B cell (primary cell): ENCODE data around the gene CFL2. TPM values are rescaled to one million over a fixed set of nuclear protein-coding genes. Genes with fewer than 3 reads are reported as not detected.
A peak's percentile ranks its signal among the peaks of the same experiment; 100 is the strongest.

Experiments
- ATAC-seq: fragments of 200-7000 bp; cut with Tn5 transposase; one replicate; pipeline ENCODE4 v1.10.0; 2021; ENCODE audit warnings: low read depth, mild to moderate bottlenecking, moderate number of reproducible peaks, moderate library complexity
- CTCF ChIA-PET: fragments of 350-600 bp; sonication (Branson Sonifier 250); formaldehyde crosslinking; loops from one replicate; lab custom pipeline; 2021; ENCODE audit warnings: antibody characterized with exemption, inconsistent platforms; lab: Charles Lee
- POLR2A ChIA-PET: fragments of 350-600 bp; sonication (Branson Sonifier 250); formaldehyde crosslinking; loops from one replicate; lab custom pipeline; 2021; ENCODE audit warnings: antibody characterized with exemption; lab: Charles Lee
- DNase-seq: peaks from one replicate; pipeline ENCODE4 v3.0.0; 2013
- H2AFZ ChIP-seq: 2 replicates; pipeline ENCODE4 v1.6.1; 2012; ENCODE audit warnings: mild to moderate bottlenecking, low read depth, low read length; ENCODE audit not compliant: insufficient read depth, poor library complexity, severe bottlenecking
- H3K27ac ChIP-seq, 2 donors: 1 replicate in 1 of 2; 2 replicates in 1 of 2; pipeline ENCODE4 v1.5.1; 2012 to 2013; ENCODE audit warnings: low read length in 2 of 2, mild to moderate bottlenecking in 2 of 2, moderate library complexity in 1 of 2
- H3K27me3 ChIP-seq, 4 experiments: fragments of 200-600 bp in 1 of 4; sonication (generic) in 1 of 4; replicated peaks in 1 of 4; 1 replicate in 2 of 4; 2 replicates in 2 of 4; pipeline versions ENCODE4 v1.6.1 to v1.7.0; 2013 to 2016; ENCODE audit warnings: low read length in 3 of 4, mild to moderate bottlenecking in 2 of 4, mixed read lengths in 1 of 4, moderate library complexity in 1 of 4; ENCODE audit not compliant: insufficient read depth in 4 of 4, control insufficient read depth in 3 of 4; ENCODE audit errors: control extremely low read depth in 1 of 4
- H3K36me3 ChIP-seq, 2 experiments: replicated peaks in 1 of 2; 1 replicate in 1 of 2; 2 replicates in 1 of 2; pipeline versions ENCODE4 v1.6.1 to v1.7.1; 2013; ENCODE audit warnings: low read length in 1 of 2; ENCODE audit not compliant: insufficient read depth in 2 of 2, control insufficient read depth in 1 of 2; ENCODE audit errors: control extremely low read depth in 1 of 2, extremely low read depth in 1 of 2
- H3K4me1 ChIP-seq, 2 donors: fragments of 200-600 bp in 1 of 2; sonication (generic) in 1 of 2; 1 replicate in 1 of 2; 2 replicates in 1 of 2; pipeline versions ENCODE4 v1.5.1 to v1.6.1; 2013 to 2017; ENCODE audit warnings: low read length in 2 of 2; ENCODE audit not compliant: control insufficient read depth in 2 of 2, insufficient read depth in 2 of 2
- H3K4me2 ChIP-seq: replicated peaks from 2 replicates; pipeline ENCODE3; 2012; ENCODE audit warnings: mild to moderate bottlenecking, low read depth, low read length; ENCODE audit not compliant: poor library complexity, severe bottlenecking
- H3K4me3 ChIP-seq, 5 experiments: fragments of 200-600 bp in 1 of 5; sonication (generic) in 1 of 5; 1 replicate in 3 of 5; 2 replicates in 2 of 5; pipeline versions ENCODE4 v1.5.1 to v1.7.0; 2011 to 2016; ENCODE audit warnings: low read length in 4 of 5, mild to moderate bottlenecking in 4 of 5, low read depth in 2 of 5, control low read depth in 1 of 5, moderate library complexity in 1 of 5; ENCODE audit not compliant: insufficient read depth in 1 of 5; ENCODE audit errors: control extremely low read depth in 1 of 5, extremely low read depth in 1 of 5
- H3K79me2 ChIP-seq: fragments of 200-600 bp; sonication (generic); one replicate; pipeline ENCODE4 v1.6.0; 2016; ENCODE audit warnings: low read length; ENCODE audit not compliant: control insufficient read depth, insufficient read depth
- H3K9ac ChIP-seq: fragments of 200-600 bp; sonication (generic); 2 replicates; pipeline ENCODE4 v1.6.1; 2017; ENCODE audit warnings: mild to moderate bottlenecking, low read length, moderate library complexity
- H3K9me3 ChIP-seq, 3 donors: one replicate each; pipeline versions ENCODE4 v1.6.1 to v1.7.1; 2013; ENCODE audit warnings: low read length in 2 of 3; ENCODE audit not compliant: control insufficient read depth in 2 of 3, insufficient read depth in 1 of 3; ENCODE audit errors: control extremely low read depth in 1 of 3
- H4K20me1 ChIP-seq: 2 replicates; pipeline ENCODE4 v1.6.0; 2012; ENCODE audit warnings: mild to moderate bottlenecking, low read length; ENCODE audit not compliant: insufficient read depth, control insufficient read depth, poor library complexity, severe bottlenecking
- H3K27ac Mint-ChIP-seq: one replicate; pipeline ENCODE4 v1.8.0; 2021; ENCODE audit warnings: mixed read lengths
- H3K27me3 Mint-ChIP-seq: one replicate; pipeline ENCODE4 v1.8.0; 2021; ENCODE audit warnings: mixed read lengths
- H3K4me1 Mint-ChIP-seq: one replicate; pipeline ENCODE4 v1.8.0; 2021; ENCODE audit warnings: mixed read lengths
- H3K4me3 Mint-ChIP-seq: one replicate; pipeline ENCODE4 v1.8.0; 2021; ENCODE audit warnings: mixed read lengths
- H3K9me3 Mint-ChIP-seq: one replicate; pipeline ENCODE4 v1.8.0; 2022; ENCODE audit warnings: mixed read lengths; ENCODE audit not compliant: insufficient read depth
- EZH2 ChIP-seq: IDR thresholded peaks from 2 replicates; pipeline ENCODE4 v1.6.1; 2012; ENCODE audit warnings: borderline replicate concordance, low read depth, mild to moderate bottlenecking, moderate library complexity, low read length; ENCODE audit not compliant: insufficient read depth, poor library complexity, severe bottlenecking
- WGBS: methylation state at CpG from one replicate; pipeline ENCODE4 v1.1.5; 2013; ENCODE audit warnings: missing lambda C conversion rate; ENCODE audit not compliant: insufficient coverage; 5-methylcytosine and 5-hydroxymethylcytosine counted together
- intact Hi-C: fragments of 100-400 bp; cut with micrococcal nuclease; formaldehyde crosslinking; loops from one replicate; pipeline ENCODE4 v1.10.0; 2022
- polyA minus RNA-seq: library from RNA; depleted of rRNA, polyadenylated mRNA; stranded (reverse); fragments of >200 nt; gene quantifications from 2 replicates; pipeline ENCODE4 v1.2.3, GENCODE V29; 2012
- polyA plus RNA-seq: library from polyadenylated mRNA; depleted of rRNA; stranded (reverse); fragments of >200 nt; gene quantifications from 2 replicates; pipeline ENCODE4 v1.2.3, GENCODE V29; 2012
- total RNA-seq, 2 donors: library from RNA; stranded (reverse); fragments of 120-200 nt in 1 of 2; gene quantifications; 1 replicate in 1 of 2; 2 replicates in 1 of 2; pipeline versions ENCODE4 v1.2.3 to v1.2.4, GENCODE V29; 2013 to 2022
- TF ChIP-seq, protein P1 (sequence below): fragments of 200-600 bp; IDR thresholded peaks from one replicate; pipeline ENCODE4 v1.8.0; 2022; ENCODE audit warnings: antibody characterized with exemption, mild to moderate bottlenecking

The CFL2 gene
- total RNA-seq: 21.9 and 25.2 TPM in 2 replicates
- 32.6 TPM for total RNA-seq (2013)
- 9.6 and 13.9 TPM in 2 replicates for polyA plus RNA-seq
- polyA minus RNA-seq: 6.9 and 16.9 TPM in 2 replicates

DNA sequence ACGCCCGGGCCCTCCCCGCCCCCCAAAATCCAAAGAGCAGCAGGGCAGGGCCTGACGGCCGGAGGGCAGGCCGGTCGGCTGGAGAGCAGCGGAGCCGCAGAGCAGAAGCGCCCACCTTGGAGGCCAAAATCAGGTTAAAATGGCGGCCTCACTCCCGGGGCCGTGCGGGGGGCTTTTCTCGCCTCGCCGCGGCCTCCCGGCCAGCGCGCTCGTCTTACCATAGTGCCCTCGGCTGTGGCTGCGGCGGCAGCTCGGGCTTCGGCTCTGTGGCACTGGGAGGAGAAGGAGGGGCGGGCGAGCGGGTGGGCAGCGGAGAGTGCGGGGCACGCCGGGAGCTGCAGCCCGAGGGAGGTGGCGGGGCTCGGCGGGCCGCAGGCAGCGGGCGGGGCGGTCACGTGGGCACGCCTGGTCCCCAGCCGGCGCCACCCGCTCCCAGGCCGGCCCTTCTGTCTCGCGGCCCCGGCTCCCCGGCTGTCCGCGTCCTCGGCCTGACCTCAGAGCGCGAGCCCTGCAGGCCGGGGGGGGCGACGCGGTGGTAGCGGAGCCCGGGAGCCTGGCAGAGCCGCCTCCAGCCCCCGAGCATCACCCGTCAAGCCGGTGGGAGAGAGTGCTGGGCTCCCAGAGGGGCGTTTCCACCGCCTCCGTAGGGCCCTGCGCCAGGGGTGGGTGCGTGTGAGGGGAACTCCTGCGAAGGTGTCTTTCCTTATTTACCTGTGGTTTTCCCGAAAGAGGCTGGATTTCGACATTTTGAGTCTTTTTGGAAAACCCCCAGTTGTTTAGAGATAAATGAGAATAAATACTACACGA lies at the start of gene CFL2:
Gene CFL2, minus strand, starts transcription at position 274 of the 807 bp plus-strand sequence. Its CDS starts 53 bp downstream, at position 221.
- no peaks in the 10 kb centered on the region for H3K79me2 ChIP-seq
- Mint-ChIP-seq H3K4me1 (peaks cover 29% of the 10 kb centered on the region), H3K27ac (peak within 1 kb of the TSS; percentile 94), H3K27me3 (no peaks in the 10 kb centered on the region), H3K9me3 (no peaks in the 10 kb centered on the region), H3K4me3 (peak within 1 kb of the TSS; percentile 94)
- H3K4me2 ChIP-seq: peak within 1 kb of the TSS; percentile 79
- H3K9me3 ChIP-seq: no peaks in the 10 kb centered on the region
- H3K4me3 ChIP-seq: peak within 1 kb of the TSS; percentile 61 to 91 (median 81)
- TF ChIP-seq, protein P1, sequence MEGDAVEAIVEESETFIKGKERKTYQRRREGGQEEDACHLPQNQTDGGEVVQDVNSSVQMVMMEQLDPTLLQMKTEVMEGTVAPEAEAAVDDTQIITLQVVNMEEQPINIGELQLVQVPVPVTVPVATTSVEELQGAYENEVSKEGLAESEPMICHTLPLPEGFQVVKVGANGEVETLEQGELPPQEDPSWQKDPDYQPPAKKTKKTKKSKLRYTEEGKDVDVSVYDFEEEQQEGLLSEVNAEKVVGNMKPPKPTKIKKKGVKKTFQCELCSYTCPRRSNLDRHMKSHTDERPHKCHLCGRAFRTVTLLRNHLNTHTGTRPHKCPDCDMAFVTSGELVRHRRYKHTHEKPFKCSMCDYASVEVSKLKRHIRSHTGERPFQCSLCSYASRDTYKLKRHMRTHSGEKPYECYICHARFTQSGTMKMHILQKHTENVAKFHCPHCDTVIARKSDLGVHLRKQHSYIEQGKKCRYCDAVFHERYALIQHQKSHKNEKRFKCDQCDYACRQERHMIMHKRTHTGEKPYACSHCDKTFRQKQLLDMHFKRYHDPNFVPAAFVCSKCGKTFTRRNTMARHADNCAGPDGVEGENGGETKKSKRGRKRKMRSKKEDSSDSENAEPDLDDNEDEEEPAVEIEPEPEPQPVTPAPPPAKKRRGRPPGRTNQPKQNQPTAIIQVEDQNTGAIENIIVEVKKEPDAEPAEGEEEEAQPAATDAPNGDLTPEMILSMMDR: no peak
- no peak for TF ChIP-seq EZH2
- intact Hi-C loops: loop anchor here (1.0 to 10.0 kb wide), 6 partner anchors 9 to 407 kb away; partner anchors contain the start of genes FAM177A1, PPP2R3C, SNX6 and SPTSSA
- H3K27me3 ChIP-seq: no peaks in the 10 kb centered on the region
- under 1% methylated on average over 74 of the region's 76 CpGs for WGBS
- H3K36me3 ChIP-seq: peaks cover 6 to 12% of the 10 kb centered on the region in 2 experiments
- peak within 1 kb of the TSS; percentile 84 for H3K9ac ChIP-seq
- ChIA-PET CTCF (interaction anchor here (0.8 to 3.0 kb wide), 4 partner anchors 8 to 1100 kb away, joined by 3 to 18 read pairs (median 8); no protein-coding TSS in a partner anchor), POLR2A (interaction anchor here (0.7 to 1.8 kb wide), 3 partner anchors 9 to 268 kb away, joined by 3 to 11 read pairs (median 9); partner anchors contain the start of genes BAZ1A and SRP54)
- no peaks in the 10 kb centered on the region for H4K20me1 ChIP-seq
- peak; percentile 86 for DNase-seq
- H3K27ac ChIP-seq: peak within 1 kb of the TSS; percentile 75 to 87
- peak; percentile 91 for ATAC-seq
- peak within 1 kb of the TSS; percentile 87 for H2AFZ ChIP-seq
- peaks cover 11 to 15% of the 10 kb centered on the region in 2 donors for H3K4me1 ChIP-seq

DNA sequence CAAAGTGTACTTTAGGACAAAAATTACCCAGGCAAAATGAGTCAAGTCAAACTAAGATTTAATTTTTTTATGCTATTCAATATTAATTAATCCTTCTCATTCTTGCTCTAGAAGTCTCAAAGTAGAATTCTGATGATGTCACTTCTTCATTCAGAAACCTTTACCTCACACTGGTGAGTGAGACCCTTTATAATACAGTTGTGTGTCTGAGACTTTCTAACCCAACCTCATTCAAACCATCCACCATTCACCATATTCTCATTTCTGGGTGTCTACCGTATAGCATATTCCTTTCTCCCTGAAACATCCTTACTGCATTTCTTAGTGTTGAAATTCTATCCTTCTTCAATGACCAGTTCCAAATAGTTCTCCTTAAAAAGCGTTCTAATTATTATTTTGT lies 40.8 kb upstream of the CFL2 start:
- H3K4me2 ChIP-seq: no peak overlapping the region
- no peaks in the 10 kb centered on the region for H3K27me3 ChIP-seq
- no peak overlapping the region for H3K9ac ChIP-seq
- H4K20me1 ChIP-seq: no peaks in the 10 kb centered on the region
- no peak for TF ChIP-seq EZH2
- TF ChIP-seq, protein P1: no peak
- H3K36me3 ChIP-seq: peaks cover 2 to 35% of the 10 kb centered on the region in 2 experiments
- no peaks in the 10 kb centered on the region for H3K9me3 ChIP-seq
- Mint-ChIP-seq H3K4me3 (no peak overlapping the region), H3K4me1 (no peaks in the 10 kb centered on the region), H3K27ac (no peak overlapping the region), H3K9me3 (no peaks in the 10 kb centered on the region), H3K27me3 (no peaks in the 10 kb centered on the region)
- CTCF ChIA-PET: no interaction called here
- H2AFZ ChIP-seq: no peak overlapping the region
- H3K27ac ChIP-seq: no peak overlapping the region
- POLR2A ChIA-PET: no interaction called here
- intact Hi-C loops: no loop called here
- no peaks in the 10 kb centered on the region for H3K4me1 ChIP-seq
- DNase-seq (no peak), ATAC-seq (no peak)
- H3K4me3 ChIP-seq: no peak overlapping the region
- H3K79me2 ChIP-seq: no peaks in the 10 kb centered on the region
- 100% methylated on average over 1 of the region's 2 CpGs for whole genome bisulfite sequencing
